ENCODE measurements around the gene TRIP4. TPM values are rescaled to one million over a fixed set of nuclear protein-coding genes. Genes with fewer than 3 reads are reported as not detected.
"Not testable (repeated sequence)": the region's sequence is repeated elsewhere in the genome, so short reads cannot be mapped to it uniquely, and the experiment has no call there.

TRIP4 gene
- polyA plus RNA-seq, 4 donors = 34.7 to 51.5 (median 42.0) TPM

- DNase-seq (ENCODE audit: low read depth in 4 of 4, low spot score in 2 of 4) = not testable (repeated sequence)
Measured at GRCh38 chr15:64380130-64380870, 7.3 kb upstream of the TRIP4 start.

- peak; percentile 79 to 94 (median 86) for DNase-seq (ENCODE audit: low read depth in 4 of 4, low spot score in 2 of 4)
Measured at GRCh38 chr15:64381000-64381751, 6.5 kb upstream of the TRIP4 start, which contains the start of gene PCLAF. PCLAF (minus strand) TSS chr15:64381441; CDS start chr15:64381371, 70 bp downstream.

GRCh38 chr15:64383760-64384159 is 3.9 kb upstream of the TRIP4 start:
- DNase-seq (ENCODE audit: low read depth in 4 of 4, low spot score in 2 of 4) = no peak

GRCh38 chr15:64386291-64386690 is 1.3 kb upstream of the TRIP4 start:
- DNase-seq (ENCODE audit: low read depth in 4 of 4, low spot score in 2 of 4) = no peak

GRCh38 chr15:64389036-64389435 is 1.4 kb downstream of the TRIP4 start:
- DNase-seq (ENCODE audit: low read depth in 4 of 4, low spot score in 2 of 4) = no peak

- not testable (repeated sequence) for DNase-seq (ENCODE audit: low read depth in 4 of 4, low spot score in 2 of 4)
Measured at GRCh38 chr15:64392471-64392870, 4.8 kb downstream of the TRIP4 start.

- no peak for DNase-seq (ENCODE audit: low read depth in 4 of 4, low spot score in 2 of 4)
Measured at GRCh38 chr15:64396789-64397188, 9.2 kb downstream of the TRIP4 start.

- no peak for DNase-seq (ENCODE audit: low read depth in 4 of 4, low spot score in 2 of 4)
Measured at GRCh38 chr15:64398575-64398974, 10.9 kb downstream of the TRIP4 start.

GRCh38 chr15:64400583-64400982 is 12.9 kb downstream of the TRIP4 start:
- DNase-seq (ENCODE audit: low read depth in 4 of 4, low spot score in 2 of 4) = no peak

GRCh38 chr15:64412216-64412615 is 24.6 kb downstream of the TRIP4 start:
- no peak for DNase-seq (ENCODE audit: low read depth in 4 of 4, low spot score in 2 of 4)

GRCh38 chr15:64422697-64423096 is 35.1 kb downstream of the TRIP4 start:
- DNase-seq (ENCODE audit: low read depth in 4 of 4, low spot score in 2 of 4) = no peak

GRCh38 chr15:64423970-64424369 is 36.3 kb downstream of the TRIP4 start:
- no peak for DNase-seq (ENCODE audit: low read depth in 4 of 4, low spot score in 2 of 4)

- DNase-seq (ENCODE audit: low read depth in 4 of 4, low spot score in 2 of 4) = no peak
Measured at GRCh38 chr15:64425221-64425620, 37.6 kb downstream of the TRIP4 start.

GRCh38 chr15:64426845-64427465 is 39.3 kb downstream of the TRIP4 start:
- DNase-seq (ENCODE audit: low read depth in 4 of 4, low spot score in 2 of 4) = peak in 2 of 4 donors; percentile 13 to 39

GRCh38 chr15:64429448-64429847 is 41.8 kb downstream of the TRIP4 start:
- DNase-seq (ENCODE audit: low read depth in 4 of 4, low spot score in 2 of 4) = no peak

- DNase-seq (ENCODE audit: low read depth in 4 of 4, low spot score in 2 of 4) = peak in 2 of 4 donors; percentile 11 to 47
Measured at GRCh38 chr15:64430000-64430735, 42.5 kb downstream of the TRIP4 start.

GRCh38 chr15:64437982-64438381 is 50.3 kb downstream of the TRIP4 start:
- DNase-seq (ENCODE audit: low read depth in 4 of 4, low spot score in 2 of 4) = no peak

GRCh38 chr15:64438653-64439447 is 51.2 kb downstream of the TRIP4 start:
- DNase-seq (ENCODE audit: low read depth in 4 of 4, low spot score in 2 of 4) = no peak

- no peak for DNase-seq (ENCODE audit: low read depth in 4 of 4, low spot score in 2 of 4)
Measured at GRCh38 chr15:64441852-64442251, 54.2 kb downstream of the TRIP4 start.

- no peak for DNase-seq (ENCODE audit: low read depth in 4 of 4, low spot score in 2 of 4)
Measured at GRCh38 chr15:64443016-64443415, 55.4 kb downstream of the TRIP4 start.

All from left renal cortex interstitium (tissue), 4 donors.